Suprapubic skin (tissue), 4 donors: ENCODE results near the gene RD3L. TPM values are rescaled to one million over a fixed set of nuclear protein-coding genes. Genes with fewer than 3 reads are reported as not detected.

ENCODE experiments used
- DNase-seq, 2 donors: peaks; one replicate each; pipeline ENCODE4 v3.0.0-alpha.2; 2019; ENCODE audit warnings: low spot score in 2 of 2
- H3K27ac ChIP-seq: fragments of 200-600 bp; sonication (generic); one replicate; pipeline ENCODE4 v1.5.1; 2019
- H3K27me3 ChIP-seq: fragments of 200-600 bp; sonication (generic); one replicate; pipeline ENCODE4 v1.5.1; 2019
- H3K36me3 ChIP-seq: fragments of 200-600 bp; sonication (generic); one replicate; pipeline ENCODE4 v1.5.1; 2019
- H3K4me1 ChIP-seq: fragments of 200-600 bp; sonication (generic); one replicate; pipeline ENCODE4 v1.5.1; 2019
- H3K4me3 ChIP-seq: fragments of 200-600 bp; sonication (generic); one replicate; pipeline ENCODE4 v1.5.1; 2019; ENCODE audit warnings: mild to moderate bottlenecking
- H3K9me3 ChIP-seq: fragments of 200-600 bp; sonication (generic); one replicate; pipeline ENCODE4 v1.5.1; 2019
- CTCF ChIP-seq, 2 donors: fragments of 200-600 bp in 1 of 2; fragments of 450-650 bp in 1 of 2; sonication (generic) in 1 of 2; IDR thresholded peaks; one replicate each; pipeline ENCODE4 v1.5.1; 2016 to 2019; ENCODE audit warnings: antibody characterized with exemption in 2 of 2, mild to moderate bottlenecking in 1 of 2, moderate library complexity in 1 of 2
- EP300 ChIP-seq: sonication (generic); formaldehyde crosslinking; IDR thresholded peaks from one replicate; pipeline ENCODE4 v1.6.1; 2017; ENCODE audit warnings: antibody characterized with exemption
- POLR2A ChIP-seq, 2 donors: fragments of 450-650 bp; IDR thresholded peaks; one replicate each; pipeline ENCODE4 v1.6.1; 2017; ENCODE audit warnings: antibody characterized with exemption in 2 of 2, mild to moderate bottlenecking in 2 of 2, moderate library complexity in 2 of 2
- POLR2AphosphoS5 ChIP-seq, 3 donors: sonication (generic); formaldehyde crosslinking; IDR thresholded peaks; one replicate each; pipeline ENCODE4 v1.6.1; 2017; ENCODE audit warnings: antibody characterized with exemption in 3 of 3
- WGBS: methylation state at CpG from one replicate; pipeline ENCODE4 v1.1.5; 2018; 5-methylcytosine and 5-hydroxymethylcytosine counted together
- total RNA-seq, 4 donors: library from RNA; depleted of rRNA; stranded (reverse); fragments of >200 nt; gene quantifications; one replicate each; pipeline ENCODE4 v1.1.0, GENCODE V29; 2016

Gene RD3L
- total RNA-seq, 4 donors from 2014 or later, result not detected

DNA sequence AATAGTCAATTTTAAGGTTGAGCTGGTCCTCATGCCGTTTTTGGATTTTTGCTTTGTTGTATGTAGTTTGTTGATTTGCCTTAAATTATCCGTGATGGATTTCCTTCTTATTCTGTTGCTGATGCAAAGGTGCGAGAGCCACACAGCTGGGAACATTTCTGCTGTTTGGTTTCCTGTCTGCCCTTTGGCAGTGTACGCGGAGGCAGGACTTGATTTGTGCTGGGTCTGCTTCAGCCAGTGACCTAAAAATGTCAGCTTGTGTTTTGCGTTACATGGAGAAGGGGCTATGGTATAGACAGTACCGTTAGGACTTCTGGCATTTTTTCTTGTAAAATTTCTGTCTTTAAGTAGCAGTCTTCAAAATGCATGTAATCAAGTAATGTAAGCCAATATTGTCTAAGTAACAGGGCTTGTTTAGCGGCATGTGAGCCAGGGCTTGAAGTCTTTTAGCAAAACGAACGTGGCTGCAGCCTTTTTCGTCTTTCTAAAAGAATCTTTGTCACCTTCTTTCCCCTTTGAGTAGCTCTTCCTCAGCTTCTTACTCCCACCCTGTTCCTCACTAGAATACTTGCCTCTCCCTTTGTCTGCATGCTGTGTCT lies 18.2 kb upstream of the RD3L start:
- no peaks in the 10 kb centered on the region for H3K36me3 ChIP-seq
- H3K27me3 ChIP-seq, result peaks cover 1% of the 10 kb centered on the region
- no peak overlapping the region for H3K4me3 ChIP-seq
- no peak for DNase-seq
- no peak overlapping the region for H3K27ac ChIP-seq
- H3K4me1 ChIP-seq, result no peaks in the 10 kb centered on the region
- TF ChIP-seq POLR2A (IDR thresholded peaks at IDR 0.05), result no peak
- no peak for TF ChIP-seq POLR2AphosphoS5 (IDR thresholded peaks at IDR 0.05)
- no peaks in the 10 kb centered on the region for H3K9me3 ChIP-seq
- 53% methylated on average over 11 of the region's 11 CpGs for WGBS

DNA sequence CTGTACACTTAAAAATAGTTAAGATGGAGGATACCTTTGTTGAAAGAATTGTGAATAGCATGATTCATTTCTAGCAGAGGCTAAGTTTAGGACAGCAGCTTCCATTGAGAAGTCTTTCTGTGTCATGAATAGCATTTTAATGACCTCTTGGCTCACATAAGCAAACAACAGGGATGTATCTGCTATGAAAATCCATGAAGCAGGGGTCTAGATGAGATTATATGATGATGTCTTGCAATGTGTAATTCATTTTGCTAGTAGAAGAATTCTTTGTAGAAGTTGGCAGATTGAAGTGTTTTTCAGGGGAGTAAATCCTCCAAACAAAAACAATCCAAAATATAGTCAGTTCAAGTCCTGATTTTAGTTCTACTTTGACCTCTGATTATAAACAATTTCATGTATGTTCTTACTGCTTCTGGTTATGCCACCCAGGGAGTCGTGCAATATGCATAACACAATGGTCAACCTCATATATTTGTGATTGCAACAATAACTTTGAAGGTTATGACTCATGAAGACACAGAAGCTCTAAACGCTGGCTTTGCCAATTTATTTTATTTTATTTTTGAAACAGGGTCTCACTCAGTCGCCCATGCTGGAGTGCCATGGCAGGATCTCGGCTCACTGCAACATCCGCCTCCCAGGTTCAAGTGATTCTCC lies 6.9 kb upstream of the RD3L start:
- no peak for DNase-seq
- 73% methylated on average over 5 of the region's 5 CpGs for WGBS

GRCh38 chr14:103948442-103948841 lies 6.1 kb upstream of the RD3L start:
- Histone ChIP-seq H3K4me1 (no peaks in the 10 kb centered on the region), H3K36me3 (no peaks in the 10 kb centered on the region), H3K4me3 (no peak overlapping the region), H3K9me3 (no peaks in the 10 kb centered on the region), H3K27me3 (peaks cover 18% of the 10 kb centered on the region), H3K27ac (no peak overlapping the region)
- no peak for TF ChIP-seq EP300
- no peak for TF ChIP-seq CTCF (IDR thresholded peaks at IDR 0.05)
- TF ChIP-seq POLR2A (IDR thresholded peaks at IDR 0.05), result no peak
- no peak for TF ChIP-seq POLR2AphosphoS5 (IDR thresholded peaks at IDR 0.05)
- 78% methylated on average over 2 of the region's 2 CpGs for WGBS
- no peak for DNase-seq

More for the DNA sequence above, 6.9 kb upstream of the RD3L start:
- no peak overlapping the region for H3K4me3 ChIP-seq
- peaks cover 10% of the 10 kb centered on the region for H3K27me3 ChIP-seq
- H3K4me1 ChIP-seq, result no peaks in the 10 kb centered on the region
- H3K27ac ChIP-seq, result no peak overlapping the region
- TF ChIP-seq POLR2A (IDR thresholded peaks at IDR 0.05), result no peak
- TF ChIP-seq CTCF (IDR thresholded peaks at IDR 0.05), result no peak
- no peak for TF ChIP-seq EP300
- no peak for TF ChIP-seq POLR2AphosphoS5 (IDR thresholded peaks at IDR 0.05)
- no peaks in the 10 kb centered on the region for H3K36me3 ChIP-seq
- no peaks in the 10 kb centered on the region for H3K9me3 ChIP-seq

DNA sequence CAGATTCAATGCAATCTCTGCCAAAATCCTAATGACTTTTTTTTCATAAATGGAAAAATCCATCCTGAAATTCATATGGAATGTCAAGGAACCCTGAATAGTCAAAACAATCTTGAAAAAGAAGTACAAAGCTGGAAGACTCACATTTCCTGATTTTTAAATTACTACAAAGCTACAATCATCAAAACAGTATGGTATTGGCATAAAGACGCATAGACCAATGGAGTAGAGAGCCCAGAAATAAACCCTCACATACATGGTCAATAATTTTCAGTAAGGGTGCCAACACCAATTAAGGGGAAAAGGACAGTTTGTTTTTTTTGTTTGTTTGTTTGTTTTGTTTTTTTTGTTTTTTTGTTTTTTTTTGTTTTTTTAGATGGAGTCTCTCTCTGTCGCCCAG lies 4.6 kb upstream of the RD3L start:
- no peak for TF ChIP-seq POLR2AphosphoS5 (IDR thresholded peaks at IDR 0.05)
- TF ChIP-seq CTCF (IDR thresholded peaks at IDR 0.05), result no peak
- no peak for TF ChIP-seq POLR2A (IDR thresholded peaks at IDR 0.05)
- TF ChIP-seq EP300, result no peak
- no peaks in the 10 kb centered on the region for H3K9me3 ChIP-seq
- H3K36me3 ChIP-seq, result no peaks in the 10 kb centered on the region
- no peak overlapping the region for H3K4me3 ChIP-seq
- H3K27ac ChIP-seq, result no peak overlapping the region
- no peaks in the 10 kb centered on the region for H3K4me1 ChIP-seq
- peaks cover 18% of the 10 kb centered on the region for H3K27me3 ChIP-seq
- 93% methylated on average over 2 of the region's 2 CpGs for WGBS
- DNase-seq, result no peak

GRCh38 chr14:103943673-103944072 lies 1.3 kb upstream of the RD3L start:
- 66% methylated on average over 5 of the region's 5 CpGs for WGBS
- peaks cover 26% of the 10 kb centered on the region for H3K27me3 ChIP-seq

More at GRCh38 chr14:103943673-103944072, 1.3 kb upstream of the RD3L start:
- no peaks in the 10 kb centered on the region for H3K4me1 ChIP-seq
- no peak for TF ChIP-seq POLR2AphosphoS5 (IDR thresholded peaks at IDR 0.05)
- TF ChIP-seq CTCF (IDR thresholded peaks at IDR 0.05), result no peak
- TF ChIP-seq EP300, result no peak
- TF ChIP-seq POLR2A (IDR thresholded peaks at IDR 0.05), result no peak
- H3K36me3 ChIP-seq, result no peaks in the 10 kb centered on the region
- H3K9me3 ChIP-seq, result no peaks in the 10 kb centered on the region
- H3K27ac ChIP-seq, result no peak overlapping the region
- H3K4me3 ChIP-seq, result no peak overlapping the region
- no peak for DNase-seq
